Chondrocyte (in vitro differentiated cells): ENCODE results near the gene FOXS1. TPM values are rescaled to one million over a fixed set of nuclear protein-coding genes. Genes with fewer than 3 reads are reported as not detected.
A peak's percentile ranks its signal among the peaks of the same experiment; 100 is the strongest.
"Not testable (repeated sequence)": the region's sequence is repeated elsewhere in the genome, so short reads cannot be mapped to it uniquely, and the experiment has no call there.

ENCODE experiments used
- DNase-seq: peaks from one replicate; pipeline ENCODE4 v3.0.0; 2021; ENCODE audit warnings: mixed read lengths, low spot score
- H3K27ac Mint-ChIP-seq: one replicate; pipeline ENCODE4 v1.8.0; 2021; ENCODE audit warnings: mild to moderate bottlenecking, moderate library complexity, mixed read lengths; ENCODE audit not compliant: unreplicated experiment
- H3K27me3 Mint-ChIP-seq: 2 replicates; pipeline ENCODE4 v1.8.0; 2021; ENCODE audit warnings: low read depth, mixed read lengths
- H3K36me3 Mint-ChIP-seq: 2 replicates; pipeline ENCODE4 v1.8.0; 2021; ENCODE audit warnings: low read depth, mixed read lengths
- H3K4me1 Mint-ChIP-seq: 2 replicates; pipeline ENCODE4 v1.8.0; 2021; ENCODE audit warnings: low read depth, mild to moderate bottlenecking, mixed read lengths
- H3K4me3 Mint-ChIP-seq: one replicate; pipeline ENCODE4 v1.8.0; 2021; ENCODE audit warnings: mild to moderate bottlenecking, moderate library complexity, mixed read lengths; ENCODE audit not compliant: unreplicated experiment
- H3K9me3 Mint-ChIP-seq: 2 replicates; pipeline ENCODE4 v1.8.0; 2021; ENCODE audit warnings: low read depth, mixed read lengths
- CTCF ChIP-seq: fragments of 200-600 bp; sonication (generic); IDR thresholded peaks from 2 replicates; pipeline ENCODE4 v1.5.0; 2021; ENCODE audit warnings: antibody characterized with exemption, mild to moderate bottlenecking, moderate library complexity
- total RNA-seq: library from RNA; stranded (reverse); gene quantifications from 3 replicates; pipeline ENCODE4 v1.2.1, GENCODE V29; 2021

Gene FOXS1
- total RNA-seq, 1 donor from 2014 or later = 192 TPM

GRCh38 chr20:31829731-31830130 is 15.7 kb downstream of the FOXS1 start:
- H3K27ac Mint-ChIP-seq = no peak overlapping the region
- no peak for DNase-seq
- H3K4me3 Mint-ChIP-seq = no peak overlapping the region
- H3K4me1 Mint-ChIP-seq = peaks cover 18% of the 10 kb centered on the region
- peaks cover 2% of the 10 kb centered on the region for H3K27me3 Mint-ChIP-seq
- no peak for TF ChIP-seq CTCF
- H3K36me3 Mint-ChIP-seq = no peaks in the 10 kb centered on the region
- H3K9me3 Mint-ChIP-seq = no peaks in the 10 kb centered on the region

DNA sequence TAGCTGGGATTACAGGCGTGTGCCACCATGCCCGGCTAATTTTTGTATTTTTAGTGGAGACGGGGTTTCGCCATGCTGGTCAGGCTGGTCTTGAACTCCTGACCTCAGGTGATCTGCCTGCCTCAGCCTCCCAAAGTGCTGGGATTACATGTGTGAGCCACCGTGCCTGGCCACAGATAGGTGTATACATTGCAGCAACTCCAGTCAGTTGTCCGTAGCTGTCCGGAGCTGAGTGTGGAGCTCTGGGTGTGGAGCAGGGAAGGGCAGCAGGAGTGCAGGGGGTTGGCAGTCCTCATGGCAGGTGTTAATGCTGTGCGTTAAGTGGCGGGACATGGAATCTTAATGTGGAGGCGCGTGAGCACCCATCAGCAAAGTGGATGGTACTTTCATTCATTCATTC is 17.4 kb downstream of the FOXS1 start:
- DNase-seq, H3K4me1 Mint-ChIP-seq, H3K27me3 Mint-ChIP-seq, H3K27ac Mint-ChIP-seq, H3K9me3 Mint-ChIP-seq, H3K4me3 Mint-ChIP-seq, H3K36me3 Mint-ChIP-seq: not testable (repeated sequence)

- no peaks in the 10 kb centered on the region for H3K36me3 Mint-ChIP-seq
- H3K27ac Mint-ChIP-seq = no peak overlapping the region
- no peak for TF ChIP-seq CTCF
- H3K4me3 Mint-ChIP-seq = no peak overlapping the region
- no peaks in the 10 kb centered on the region for H3K9me3 Mint-ChIP-seq
- H3K4me1 Mint-ChIP-seq = peaks cover 8% of the 10 kb centered on the region
- DNase-seq = no peak
- peaks cover 2% of the 10 kb centered on the region for H3K27me3 Mint-ChIP-seq
Observed at GRCh38 chr20:31827059-31827458, 18.3 kb downstream of the FOXS1 start.

GRCh38 chr20:31826074-31826473 is 19.3 kb downstream of the FOXS1 start:
- Mint-ChIP-seq H3K4me1 (peaks cover 12% of the 10 kb centered on the region), H3K27ac (no peak overlapping the region), H3K4me3 (no peak overlapping the region), H3K9me3 (no peaks in the 10 kb centered on the region), H3K36me3 (no peaks in the 10 kb centered on the region), H3K27me3 (peaks cover 2% of the 10 kb centered on the region)
- TF ChIP-seq CTCF = no peak
- DNase-seq = no peak

DNA sequence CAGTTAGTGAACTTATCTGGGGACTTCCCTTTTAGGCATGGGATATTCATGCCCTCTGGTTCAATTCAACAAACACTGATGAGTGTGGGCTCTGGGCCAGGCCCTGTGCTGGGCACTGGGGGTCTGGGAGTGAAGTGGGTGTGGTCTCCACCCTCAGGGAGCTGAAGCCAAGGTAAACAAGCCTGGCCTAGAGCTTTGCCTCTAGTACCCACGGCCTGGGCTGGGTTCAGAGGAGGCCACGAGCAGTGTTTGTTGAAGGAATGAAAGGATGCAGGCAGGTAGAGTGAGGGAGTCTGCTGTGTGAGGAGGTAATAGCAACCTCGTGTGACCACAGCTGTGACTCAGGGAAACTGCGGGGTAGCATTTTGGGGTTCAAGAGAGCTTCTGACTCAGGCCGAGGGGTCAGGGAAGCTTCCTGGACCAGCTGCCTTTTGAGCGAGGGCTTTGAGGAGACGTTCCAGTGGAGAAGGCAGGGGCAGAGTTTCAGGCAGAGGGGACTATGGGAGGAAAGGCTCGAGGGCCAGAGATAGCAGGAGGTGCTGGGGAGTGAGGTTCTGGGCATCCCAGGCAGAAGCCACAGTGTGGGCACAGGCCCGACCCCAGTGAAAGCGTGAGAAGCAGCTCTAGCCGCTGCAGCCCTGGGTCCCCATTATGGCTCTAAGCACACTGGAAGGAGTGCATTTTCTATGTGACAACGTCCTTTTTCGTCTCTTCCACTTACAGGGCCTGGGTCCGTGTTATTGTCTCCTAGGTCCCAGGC is 20.7 kb downstream of the FOXS1 start:
- DNase-seq = peak; percentile 76
- Mint-ChIP-seq H3K4me1 (peaks cover 12% of the 10 kb centered on the region), H3K36me3 (no peaks in the 10 kb centered on the region), H3K27me3 (peaks cover 2% of the 10 kb centered on the region), H3K4me3 (no peak overlapping the region), H3K9me3 (no peaks in the 10 kb centered on the region), H3K27ac (no peak overlapping the region)
- no peak for TF ChIP-seq CTCF

GRCh38 chr20:31824125-31824485 is 21.3 kb downstream of the FOXS1 start:
- no peak for TF ChIP-seq CTCF
- Mint-ChIP-seq H3K36me3 (no peaks in the 10 kb centered on the region), H3K4me1 (peaks cover 12% of the 10 kb centered on the region), H3K9me3 (no peaks in the 10 kb centered on the region), H3K27me3 (peaks cover 2% of the 10 kb centered on the region), H3K27ac (no peak overlapping the region), H3K4me3 (no peak overlapping the region)
- DNase-seq = peak; percentile 54
